NCI-H2107 (cell line): ENCODE data around the gene ARMC3.
"Not testable (repeated sequence)": the region's sequence is repeated elsewhere in the genome, so short reads cannot be mapped to it uniquely, and the experiment has no call there.

ENCODE experiments used
- DNase-seq: peaks from one replicate; lab custom pipeline; 2025; lab: John Stamatoyannopoulos, UW

The ARMC3 gene

DNA sequence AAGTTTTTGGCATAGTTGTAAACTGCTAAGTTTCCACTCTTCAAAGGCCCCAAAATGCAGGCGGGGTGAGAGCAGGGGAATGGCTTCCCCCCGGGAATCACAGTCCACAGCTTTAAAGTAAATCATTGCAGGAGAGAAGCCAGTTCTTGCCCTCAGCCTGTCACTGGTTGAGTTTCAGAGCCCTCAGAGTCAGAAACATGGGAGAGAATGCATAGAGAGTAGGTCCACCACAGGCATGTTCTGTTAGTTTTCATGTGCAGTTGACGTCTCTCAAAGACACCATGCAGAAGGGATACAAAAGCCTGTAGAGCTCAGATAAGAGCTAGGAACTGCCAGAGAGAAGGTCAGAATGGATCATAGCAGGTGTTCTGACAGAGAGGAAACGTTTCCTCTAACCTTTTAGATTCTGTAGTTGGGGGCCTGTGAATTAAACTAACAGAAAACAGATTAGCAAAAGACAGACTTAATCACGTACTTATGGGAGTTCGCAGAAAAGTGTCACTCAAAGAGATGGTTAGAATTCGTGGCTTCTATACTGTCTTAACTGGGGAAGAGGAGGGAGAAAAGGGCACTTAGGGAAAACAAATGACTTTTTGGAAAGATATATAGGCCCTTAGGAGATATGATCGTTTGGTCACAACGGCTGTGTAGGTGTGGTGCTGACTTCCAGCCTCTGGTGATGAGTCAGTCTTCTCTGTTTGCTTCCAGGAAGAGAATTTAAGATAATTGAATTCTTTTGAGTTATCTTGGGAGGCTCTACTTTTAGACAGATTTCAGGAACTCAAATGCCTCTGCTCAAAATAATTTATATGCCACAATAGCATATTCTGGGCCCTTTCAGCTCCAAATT lies 119.6 kb downstream of the ARMC3 start:
- no peak for DNase-seq

DNA sequence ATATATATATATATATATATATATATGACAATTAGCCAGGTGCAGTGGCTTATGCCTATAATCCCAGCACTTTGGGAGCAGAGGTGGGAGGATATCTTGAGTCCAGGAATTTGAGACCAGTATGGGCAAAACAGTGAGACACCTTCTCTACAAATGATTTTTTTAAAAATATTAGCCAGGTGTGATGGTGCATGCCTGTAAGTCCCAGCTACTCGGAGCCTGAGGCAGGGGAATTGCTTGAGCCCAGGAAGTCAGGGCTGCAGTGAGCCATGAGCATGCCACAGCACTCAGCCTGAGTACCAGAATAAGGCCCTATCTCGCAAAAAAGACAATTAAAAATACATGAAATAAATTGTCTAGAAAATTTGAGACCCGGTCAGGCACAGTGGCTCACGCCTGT lies 120.3 kb downstream of the ARMC3 start:
- no peak for DNase-seq

- DNase-seq = no peak
These were observed 123.4 kb downstream of the ARMC3 start for GRCh38 chr10:23051278-23051677.

GRCh38 chr10:23051855-23052331 lies 124.0 kb downstream of the ARMC3 start:
- DNase-seq = no peak

- no peak for DNase-seq
These were observed 125.2 kb downstream of the ARMC3 start for GRCh38 chr10:23053036-23053435.

DNA sequence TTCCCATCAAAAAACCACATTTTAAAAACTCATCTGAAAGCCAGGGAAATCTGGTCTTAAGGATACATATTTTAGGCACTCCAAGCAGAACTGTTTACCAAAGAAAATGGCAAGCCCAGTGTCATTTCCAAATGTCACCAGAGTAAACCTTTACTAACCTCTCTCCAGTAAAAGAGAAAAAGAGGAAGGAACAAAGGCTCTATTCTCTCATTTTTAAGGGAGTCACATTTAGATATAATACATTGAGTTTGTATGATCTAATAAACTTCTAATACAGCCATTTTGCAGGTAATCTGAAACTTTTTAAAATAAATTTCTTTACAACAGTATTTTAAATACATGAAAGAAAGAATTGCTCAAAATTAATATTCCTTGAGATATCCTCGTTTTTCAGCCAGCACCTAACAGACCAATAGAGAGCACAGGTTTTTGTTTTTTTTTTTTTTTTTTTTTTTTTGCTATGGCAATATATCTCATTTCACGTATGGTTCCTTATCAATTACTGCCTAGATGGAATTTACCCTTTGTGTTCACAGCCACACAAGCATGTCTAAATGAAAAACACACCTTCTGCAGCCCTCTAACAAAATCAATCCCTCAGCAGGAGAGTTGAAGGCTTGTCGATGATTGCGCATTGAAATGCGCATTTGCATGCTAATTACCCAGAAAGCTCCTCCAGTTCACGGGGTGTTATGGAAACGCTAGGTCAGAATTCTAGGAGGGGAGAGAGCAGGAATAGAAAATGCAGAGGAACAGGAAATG lies 127.8 kb downstream of the ARMC3 start:
- DNase-seq = no peak

GRCh38 chr10:23056186-23056579 lies 128.3 kb downstream of the ARMC3 start:
- no peak for DNase-seq

- DNase-seq = no peak
These were observed 130.5 kb downstream of the ARMC3 start for GRCh38 chr10:23058366-23058765.

DNA sequence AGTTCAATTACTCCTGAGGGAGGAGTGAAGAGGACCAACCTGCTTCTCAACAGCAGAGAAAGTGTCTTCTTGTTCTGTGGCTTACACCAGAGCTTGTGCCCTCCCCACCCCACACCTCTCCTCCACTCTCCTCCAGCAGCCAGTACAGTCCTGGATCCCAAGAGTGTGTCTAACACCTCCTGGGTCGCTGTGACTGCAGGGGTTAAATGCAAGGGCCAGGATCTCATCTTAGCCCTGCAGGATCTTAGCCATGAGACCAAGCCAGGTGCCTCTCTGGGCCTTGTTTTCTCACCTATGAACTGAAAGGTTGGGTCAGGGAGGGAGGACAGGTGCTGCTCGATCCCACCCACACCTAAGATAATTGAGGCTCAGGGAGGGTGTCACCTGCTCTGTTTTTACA lies 133.1 kb downstream of the ARMC3 start:
- DNase-seq = no peak

DNA sequence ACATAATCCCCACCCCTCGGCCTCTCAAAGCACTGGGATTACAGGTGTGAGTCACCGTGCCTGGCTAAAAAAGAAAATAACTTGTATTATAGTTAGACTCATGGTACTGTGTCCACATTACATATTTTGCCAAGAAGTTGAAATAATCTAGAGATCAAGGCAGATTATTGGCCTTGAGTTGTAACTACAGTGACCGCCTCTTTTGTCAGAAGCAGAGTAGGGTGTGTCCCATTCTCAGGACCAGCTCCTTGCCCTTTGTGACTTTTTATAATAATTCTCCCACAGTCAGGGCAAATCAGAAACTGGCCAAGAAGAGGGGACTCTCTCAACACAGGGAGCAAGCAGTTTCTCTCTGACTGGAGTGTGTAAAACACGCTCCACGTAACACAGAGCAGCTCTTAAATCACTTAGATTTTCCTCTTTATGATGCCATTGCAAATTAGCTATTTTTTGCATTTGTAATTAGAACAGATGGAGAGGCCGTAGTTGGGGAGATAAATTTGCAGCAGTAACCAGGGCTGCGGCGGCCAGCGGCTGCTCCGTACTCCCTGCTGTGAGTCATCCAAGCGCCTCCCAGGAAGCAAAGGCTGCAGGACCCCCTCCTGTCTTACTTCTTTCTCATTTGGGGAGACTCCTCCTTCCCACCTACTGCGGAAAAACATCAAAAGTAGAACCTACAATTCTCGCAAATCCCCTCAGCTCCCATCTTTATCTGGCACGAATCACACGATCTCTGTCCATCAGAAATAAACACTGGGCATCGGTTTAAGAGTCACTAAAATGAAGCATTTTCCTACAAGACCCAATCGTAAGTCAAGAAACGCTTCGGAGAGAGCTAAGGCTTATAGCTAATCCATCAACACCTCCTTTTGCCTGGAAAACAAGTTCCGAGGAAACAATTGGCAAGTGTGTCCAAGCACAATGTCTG lies 135.5 kb downstream of the ARMC3 start:
- no peak for DNase-seq

- no peak for DNase-seq
These were observed 136.3 kb downstream of the ARMC3 start for GRCh38 chr10:23063973-23064812.

DNA sequence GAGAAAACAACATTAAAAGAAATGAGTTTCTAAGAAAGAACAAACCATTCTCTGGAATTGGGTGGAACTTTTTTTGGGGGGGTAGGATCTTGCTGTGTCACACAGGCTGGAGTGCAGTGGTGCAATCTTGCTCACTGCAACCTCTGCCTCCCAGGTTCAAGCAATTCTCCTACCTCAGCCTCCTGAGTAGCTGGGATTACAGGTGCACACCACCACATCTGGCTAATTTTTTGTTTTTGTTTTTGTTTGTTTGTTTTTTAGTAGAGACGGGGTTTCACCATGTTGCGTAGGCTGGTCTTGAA lies 136.9 kb downstream of the ARMC3 start:
- DNase-seq = not testable (repeated sequence)

DNA sequence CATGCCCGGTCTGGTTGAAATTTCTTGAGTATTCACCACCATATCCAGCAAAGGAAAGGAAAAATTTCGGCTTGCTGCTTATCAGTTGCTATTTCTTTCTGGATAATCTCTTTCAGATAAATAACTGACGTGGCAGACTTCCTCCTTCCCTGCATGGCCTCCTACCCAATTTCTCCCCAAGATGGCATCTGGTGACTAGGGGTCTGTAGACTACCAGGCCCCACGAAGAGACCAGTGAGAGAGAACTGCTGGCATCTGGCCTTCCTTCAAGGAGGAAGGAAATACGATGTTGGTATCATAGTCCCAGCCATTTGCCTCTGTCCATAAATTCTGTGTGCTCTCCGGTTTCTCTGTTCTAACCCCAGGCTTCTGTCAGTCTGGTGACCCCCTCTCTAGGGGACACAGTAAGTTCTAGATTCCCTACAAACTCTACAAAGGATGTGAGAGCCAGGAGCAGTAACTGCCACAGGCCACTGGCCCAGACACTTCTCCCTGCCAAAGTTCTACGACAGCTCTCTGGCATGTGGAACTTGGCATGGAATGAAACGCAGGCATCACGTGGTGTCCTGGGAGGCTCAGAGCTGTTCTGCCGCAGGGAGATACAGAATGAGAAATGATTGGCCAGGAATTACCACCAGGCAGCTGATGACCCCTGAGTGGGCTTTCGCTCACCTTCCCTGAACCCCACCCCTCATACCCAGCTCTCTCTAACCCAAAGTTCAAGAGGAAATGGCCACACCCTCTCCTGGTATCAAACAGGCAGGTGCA lies 137.5 kb downstream of the ARMC3 start:
- no peak for DNase-seq

- DNase-seq = no peak
These were observed 139.5 kb downstream of the ARMC3 start for GRCh38 chr10:23067337-23067736.

DNA sequence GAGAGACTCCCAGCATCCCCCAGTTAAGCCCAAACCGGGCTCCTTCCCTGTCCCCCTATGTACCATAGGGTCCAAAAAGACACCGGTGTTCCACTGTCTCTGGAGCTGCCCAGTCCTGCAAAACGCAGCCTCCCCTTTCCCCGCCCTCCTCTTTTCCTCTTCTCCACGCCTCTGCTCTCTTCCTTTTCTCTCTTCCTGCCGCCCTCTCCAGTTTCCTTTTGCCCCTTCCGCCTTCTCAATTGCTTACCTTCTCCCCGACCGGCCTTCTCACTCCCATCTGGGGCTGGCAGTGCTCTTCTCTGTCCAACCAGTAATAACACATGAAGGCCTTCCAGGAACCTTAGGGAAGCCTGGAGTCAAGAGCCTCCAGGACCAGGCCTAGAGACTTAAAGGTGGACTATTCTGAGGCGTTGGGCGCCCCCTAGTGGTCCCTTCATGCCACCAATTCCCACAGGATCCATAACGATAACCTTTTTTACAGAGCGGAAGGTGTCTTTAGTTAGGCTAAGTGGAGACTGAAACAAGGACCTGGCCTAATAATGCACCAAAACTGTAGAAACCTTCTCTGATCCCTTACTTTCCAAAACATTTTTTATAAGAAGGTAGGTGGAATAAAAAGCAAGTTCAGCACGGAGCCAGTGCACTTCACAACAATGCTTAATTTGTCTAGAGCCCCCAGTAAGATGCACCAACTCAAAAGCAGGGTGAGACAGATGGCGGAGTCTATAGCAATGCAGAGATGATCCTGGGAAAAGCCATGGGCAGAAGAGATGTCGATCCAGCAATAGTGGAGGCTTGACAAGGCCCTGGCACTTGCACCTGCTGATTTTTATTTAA lies 140.3 kb downstream of the ARMC3 start:
- peak; percentile 10 for DNase-seq

DNA sequence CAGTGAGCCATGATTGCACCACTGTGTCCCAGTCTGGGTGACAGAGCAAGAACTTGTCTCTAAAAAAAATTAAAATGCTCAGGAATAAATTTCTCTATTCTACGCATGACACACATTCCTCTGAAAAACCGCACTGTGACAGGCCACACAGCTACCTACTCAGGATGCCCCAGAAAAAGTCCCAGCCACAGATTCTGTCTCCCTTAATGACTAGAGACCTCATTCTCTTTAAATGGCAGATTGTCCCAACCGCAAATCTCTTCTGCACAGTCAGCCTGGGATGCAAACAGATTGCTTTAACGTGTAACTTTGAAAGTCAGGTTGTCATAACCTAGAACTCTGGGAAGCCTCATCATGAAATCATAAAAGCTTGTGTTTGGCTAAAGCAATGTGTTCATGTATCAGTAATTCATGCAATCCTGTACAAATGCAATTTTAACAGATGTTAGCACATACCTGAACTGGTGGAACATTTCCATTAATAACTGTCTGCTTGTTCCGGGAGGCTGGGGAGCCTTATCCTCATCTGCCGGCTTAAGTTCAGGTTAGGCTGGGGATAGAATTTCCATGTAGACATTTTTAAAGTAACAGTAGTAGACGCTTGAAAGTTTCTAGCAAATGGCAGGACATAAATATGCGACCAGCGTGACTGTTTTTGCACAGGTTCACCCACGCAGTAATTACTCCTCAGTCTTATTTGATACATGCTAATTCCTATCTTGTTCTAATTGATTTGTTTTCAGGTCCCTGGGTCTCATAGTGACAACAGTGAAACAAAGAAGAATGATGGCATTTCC lies 141.4 kb downstream of the ARMC3 start:
- no peak for DNase-seq

GRCh38 chr10:23070092-23070912 lies 142.4 kb downstream of the ARMC3 start:
- DNase-seq = not testable (repeated sequence)

DNA sequence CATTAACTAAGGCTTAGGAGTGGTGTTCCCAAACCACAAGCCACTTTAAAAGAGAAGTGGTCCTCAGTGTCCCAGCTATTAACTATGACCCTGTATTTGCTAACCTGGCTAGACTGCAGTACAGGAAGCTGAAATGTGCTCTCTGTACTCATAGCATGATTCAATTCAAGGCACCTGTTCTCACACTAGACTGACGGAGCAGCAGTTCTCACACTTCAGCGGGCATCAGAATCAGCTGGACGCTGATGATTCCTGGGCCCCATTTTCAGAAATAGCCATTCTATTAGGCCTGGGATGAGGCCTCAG lies 143.0 kb downstream of the ARMC3 start:
- DNase-seq = no peak
